HCT116 (cell line): ENCODE results near the gene DHX16. TPM values are rescaled to one million over a fixed set of nuclear protein-coding genes. Genes with fewer than 3 reads are reported as not detected.

ENCODE experiments used
- ATAC-seq: fragments of 200-7000 bp; cut with Tn5 transposase; 2 replicates; pipeline ENCODE4 v1.9.1; 2020; ENCODE audit warnings: mild to moderate bottlenecking, moderate library complexity
- BruUV-seq: library from RNA; stranded (reverse); fragments of 400-500 nt; replicated peaks from 2 replicates; lab custom pipeline; 2021; lab: Mats Ljungman, UMichigan
- CTCF ChIA-PET: fragments of 300-600 bp; sonication (Branson Sonifier 250); formaldehyde crosslinking; loops from one replicate; lab custom pipeline; 2021; ENCODE audit warnings: antibody characterized with exemption; lab: Charles Lee
- POLR2A ChIA-PET: fragments of 300-600, 350-600 bp; sonication (Branson Sonifier 250); formaldehyde crosslinking; loops from one replicate; lab custom pipeline; 2021; ENCODE audit warnings: antibody characterized with exemption; lab: Charles Lee
- RAD21 ChIA-PET, 2 experiments: fragments of 300-600 bp; sonication (Branson Sonifier 250); formaldehyde crosslinking; loops; one replicate each; lab custom pipeline; 2023; ENCODE audit warnings: low total read pairs in 2 of 2; ENCODE audit not compliant: uncharacterized antibody in 2 of 2, unreplicated experiment in 2 of 2, low non-redundant PET in 1 of 2; lab: Charles Lee
- DNase-seq: peaks from one replicate; pipeline ENCODE4 v3.0.0-alpha.2; 2010; ENCODE audit warnings: low read depth, low spot score
- H2AFZ ChIP-seq: fragments of 200-600 bp; shearing (Covaris generic), sonication (generic); 2 replicates; pipeline ENCODE4 v1.6.1; 2017; ENCODE audit warnings: low read depth, mixed run types, mixed read lengths, antibody characterized with exemption, low read length; ENCODE audit not compliant: poor library complexity, severe bottlenecking
- H3K27ac ChIP-seq: 2 replicates; pipeline ENCODE4 v1.5.1; 2012; ENCODE audit warnings: low read depth, low read length
- H3K27me3 ChIP-seq: fragments of 200-600 bp; sonication (generic); 2 replicates; pipeline ENCODE4 v1.6.1; 2016; ENCODE audit warnings: mixed run types, low read length, mixed read lengths; ENCODE audit not compliant: insufficient read depth
- H3K36me3 ChIP-seq, 2 experiments: fragments of 200-500 bp in 1 of 2; fragments of 200-600 bp in 1 of 2; sonication (Bioruptor generic) in 1 of 2; sonication (generic) in 1 of 2; 2 replicates each; pipeline versions ENCODE4 v1.5.1 to v1.6.1; 2014 to 2016; ENCODE audit warnings: low read length in 2 of 2, inconsistent platforms in 1 of 2, mixed read lengths in 1 of 2, mixed run types in 1 of 2; ENCODE audit not compliant: insufficient read depth in 2 of 2, control insufficient read depth in 1 of 2
- H3K4me1 ChIP-seq, 2 experiments: fragments of 200-600 bp in 1 of 2; sonication (generic) in 1 of 2; 2 replicates each; pipeline versions ENCODE4 v1.5.1 to v1.6.1; 2012 to 2017; ENCODE audit warnings: low read length in 2 of 2, inconsistent platforms in 1 of 2, mild to moderate bottlenecking in 1 of 2, mixed read lengths in 1 of 2, mixed run types in 1 of 2, moderate library complexity in 1 of 2; ENCODE audit not compliant: insufficient read depth in 2 of 2, control insufficient read depth in 1 of 2
- H3K4me2 ChIP-seq: fragments of 200-600 bp; sonication (generic); 2 replicates; pipeline ENCODE4 v1.6.1; 2017; ENCODE audit warnings: mixed run types, low read length, mixed read lengths
- H3K4me3 ChIP-seq, 2 experiments: fragments of 200-600 bp in 1 of 2; sonication (generic) in 1 of 2; replicated peaks in 1 of 2; 2 replicates each; pipeline ENCODE4 v1.5.1; 2011 to 2016; ENCODE audit warnings: low read length in 2 of 2, control low read depth in 1 of 2, low read depth in 1 of 2, mild to moderate bottlenecking in 1 of 2, mixed read lengths in 1 of 2, mixed run types in 1 of 2
- H3K79me2 ChIP-seq: fragments of 200-600 bp; sonication (generic); 2 replicates; pipeline ENCODE4 v1.6.1; 2017; ENCODE audit warnings: mild to moderate bottlenecking, mixed run types, low read length, moderate library complexity, mixed read lengths; ENCODE audit not compliant: insufficient read depth
- H3K9ac ChIP-seq: fragments of 200-600 bp; sonication (generic); 2 replicates; pipeline ENCODE4 v1.6.1; 2016; ENCODE audit warnings: low read length, mixed read lengths
- H3K9me2 ChIP-seq: fragments of 200-600 bp; sonication (generic), shearing (Covaris generic); 2 replicates; pipeline ENCODE4 v1.6.1; 2017; ENCODE audit warnings: mixed run types, mild to moderate bottlenecking, moderate library complexity; ENCODE audit not compliant: insufficient read depth
- H3K9me3 ChIP-seq, 2 experiments: fragments of 200-500 bp in 1 of 2; fragments of 200-600 bp in 1 of 2; sonication (Bioruptor generic) in 1 of 2; sonication (generic) in 1 of 2; 2 replicates each; pipeline ENCODE4 v1.6.1; 2014 to 2017; ENCODE audit warnings: low read length in 2 of 2, mixed read lengths in 2 of 2, inconsistent platforms in 1 of 2, low read depth in 1 of 2, mild to moderate bottlenecking in 1 of 2, mixed run types in 1 of 2, moderate library complexity in 1 of 2; ENCODE audit not compliant: control insufficient read depth in 1 of 2, insufficient read depth in 1 of 2
- H4K20me1 ChIP-seq: fragments of 200-600 bp; sonication (generic), shearing (Covaris generic); 2 replicates; pipeline ENCODE4 v1.6.1; 2017; ENCODE audit warnings: mixed run types, mild to moderate bottlenecking, moderate library complexity; ENCODE audit not compliant: insufficient read depth
- EZH2 ChIP-seq: fragments of 200-600 bp; sonication (generic); IDR thresholded peaks from 2 replicates; pipeline ENCODE4 v1.6.1; 2017; ENCODE audit warnings: antibody characterized with exemption, mixed run types
- EZH2phosphoT487 ChIP-seq: fragments of 200-600 bp; IDR thresholded peaks from 2 replicates; pipeline ENCODE4 v1.6.1; 2018; ENCODE audit warnings: antibody characterized with exemption, borderline replicate concordance
- JUND ChIP-seq: IDR thresholded peaks from 2 replicates; pipeline ENCODE4 v1.6.1; 2012
- POLR2A ChIP-seq: IDR thresholded peaks from 2 replicates; pipeline ENCODE4 v1.7.0; 2011; ENCODE audit warnings: borderline replicate concordance; ENCODE audit not compliant: insufficient read depth, insufficient read length; ENCODE audit errors: extremely low read depth
- POLR2AphosphoS5 ChIP-seq: IDR thresholded peaks from 2 replicates; pipeline ENCODE4 v1.6.1; 2011; ENCODE audit warnings: mild to moderate bottlenecking, low read depth, low read length, moderate library complexity
- SIN3A ChIP-seq: IDR thresholded peaks from 2 replicates; pipeline ENCODE4 v1.6.1; 2012; ENCODE audit warnings: low read depth
- YY1 ChIP-seq: IDR thresholded peaks from 2 replicates; pipeline ENCODE4 v1.6.1; 2011; ENCODE audit warnings: low read length, low read depth, moderate library complexity, mild to moderate bottlenecking; ENCODE audit not compliant: insufficient replicate concordance; ENCODE audit errors: extremely low read depth
- intact Hi-C: fragments of 100-400 bp; cut with micrococcal nuclease; formaldehyde crosslinking; loops from 2 replicates; pipeline ENCODE4 v1.10.0; 2022
- total RNA-seq: library from RNA; stranded (reverse); gene quantifications from one replicate; pipeline ENCODE4 v1.2.1, GENCODE V29; 2021; ENCODE audit not compliant: unreplicated experiment
- TF ChIP-seq, protein P1 (sequence below): IDR thresholded peaks from 2 replicates; pipeline ENCODE4 v1.6.1; 2011; ENCODE audit warnings: mild to moderate bottlenecking, low read length, moderate library complexity; ENCODE audit not compliant: insufficient replicate concordance; ENCODE audit errors: extremely low read depth

Gene DHX16
- total RNA-seq, 1 experiment from 2014 or later, result 46.0 TPM

DNA sequence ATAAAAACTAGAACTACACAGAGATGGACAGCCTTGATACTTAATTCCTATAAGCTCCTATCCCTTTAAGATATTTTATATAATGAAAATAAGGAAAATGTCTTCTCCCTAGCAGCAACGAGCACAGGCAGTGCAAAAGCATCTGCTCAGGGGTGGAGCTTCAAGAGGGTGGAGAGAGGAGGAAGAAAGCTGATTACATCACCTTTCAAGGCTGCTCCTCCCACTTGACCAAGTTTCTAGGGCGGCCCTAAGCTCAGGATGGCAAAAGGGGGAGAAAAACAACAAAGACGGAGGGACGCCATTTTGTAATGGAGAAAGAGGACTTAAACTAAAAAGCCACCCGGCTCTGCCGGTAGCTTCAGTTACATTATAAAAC, 58.0 kb downstream of the DHX16 start:
- peak; percentile 61 for ATAC-seq

DNA sequence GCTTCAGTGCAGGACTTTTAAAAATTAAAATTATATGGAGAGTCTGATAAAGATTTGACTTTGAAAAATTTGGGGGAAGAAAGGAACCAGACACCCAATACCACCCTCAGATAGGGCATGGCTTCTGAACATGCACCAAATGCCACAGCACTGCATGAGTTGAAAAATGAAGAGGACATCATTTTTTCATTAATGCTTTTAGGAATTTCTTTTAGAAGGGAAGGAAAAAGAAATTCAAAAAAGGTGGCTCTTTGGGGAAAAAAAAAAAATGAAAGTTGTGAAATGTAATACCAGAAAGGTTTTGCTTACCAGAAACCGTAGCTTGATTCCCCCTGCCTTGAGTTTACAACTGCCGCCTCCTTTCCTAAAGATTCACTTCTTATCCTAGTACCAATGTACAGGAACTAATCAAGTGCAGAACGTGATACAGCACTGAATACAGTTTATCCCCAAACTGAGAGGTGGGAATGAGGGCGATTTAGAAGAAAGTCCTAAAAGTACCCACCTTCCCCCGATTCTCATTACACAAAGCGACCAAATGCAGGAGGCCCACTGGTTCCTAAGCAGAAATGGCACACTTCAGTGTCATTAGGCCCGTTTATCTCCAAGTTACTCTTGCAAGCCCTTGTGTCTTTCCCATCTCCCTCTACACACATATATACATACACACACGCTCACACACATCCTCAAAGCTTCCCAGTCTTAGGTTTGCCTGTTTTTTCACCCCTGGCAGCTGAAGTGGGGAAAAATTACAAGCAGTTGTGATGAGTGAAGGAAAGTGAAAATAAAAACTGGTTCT, 58.6 kb downstream of the DHX16 start:
- Histone ChIP-seq H3K36me3 (peaks cover 13 to 36% of the 10 kb centered on the region in 2 experiments), H3K4me1 (peaks cover 10 to 37% of the 10 kb centered on the region in 2 experiments), H3K79me2 (peaks cover 79% of the 10 kb centered on the region), H3K27me3 (no peaks in the 10 kb centered on the region), H3K27ac (peak overlapping the region; percentile 87), H3K9me3 (no peaks in the 10 kb centered on the region), H3K9ac (peak overlapping the region; percentile 6; the same call in 1 of the 2 replicates), H4K20me1 (no peaks in the 10 kb centered on the region; the same call in 1 of the 2 replicates), H3K4me2 (peak overlapping the region; percentile 87; the same call in 1 of the 2 replicates), H2AFZ (no peak overlapping the region), H3K4me3 (peak overlapping the region in 1 of 2 experiments; percentile 15; a peak in 2 of 4 replicates), H3K9me2 (no peaks in the 10 kb centered on the region)
- TF ChIP-seq YY1 (no peak), JUND (no peak), EZH2phosphoT487 (no peak), SIN3A (no peak), EZH2 (no peak), POLR2A (no peak)
- TF ChIP-seq, protein P1, sequence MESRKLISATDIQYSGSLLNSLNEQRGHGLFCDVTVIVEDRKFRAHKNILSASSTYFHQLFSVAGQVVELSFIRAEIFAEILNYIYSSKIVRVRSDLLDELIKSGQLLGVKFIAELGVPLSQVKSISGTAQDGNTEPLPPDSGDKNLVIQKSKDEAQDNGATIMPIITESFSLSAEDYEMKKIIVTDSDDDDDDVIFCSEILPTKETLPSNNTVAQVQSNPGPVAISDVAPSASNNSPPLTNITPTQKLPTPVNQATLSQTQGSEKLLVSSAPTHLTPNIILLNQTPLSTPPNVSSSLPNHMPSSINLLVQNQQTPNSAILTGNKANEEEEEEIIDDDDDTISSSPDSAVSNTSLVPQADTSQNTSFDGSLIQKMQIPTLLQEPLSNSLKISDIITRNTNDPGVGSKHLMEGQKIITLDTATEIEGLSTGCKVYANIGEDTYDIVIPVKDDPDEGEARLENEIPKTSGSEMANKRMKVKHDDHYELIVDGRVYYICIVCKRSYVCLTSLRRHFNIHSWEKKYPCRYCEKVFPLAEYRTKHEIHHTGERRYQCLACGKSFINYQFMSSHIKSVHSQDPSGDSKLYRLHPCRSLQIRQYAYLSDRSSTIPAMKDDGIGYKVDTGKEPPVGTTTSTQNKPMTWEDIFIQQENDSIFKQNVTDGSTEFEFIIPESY, result no peak
- CTCF ChIA-PET, result interaction anchor here (1.3 to 3.6 kb wide), 2 partner anchors 117 to 132 kb away, joined by 5 to 26 read pairs; no protein-coding TSS in a partner anchor
- RAD21 ChIA-PET, result interaction anchor here in 1 of 2 experiments (0.7 to 1.0 kb wide), 2 partner anchors 18 to 117 kb away, joined by 3 read pairs; no protein-coding TSS in a partner anchor
- ATAC-seq (no peak), DNase-seq (no peak)
- POLR2A ChIA-PET, result interaction anchor here (0.7 to 3.5 kb wide), 24 partner anchors 9 to 473 kb away, joined by 3 to 17 read pairs (median 6); partner anchors contain the start of genes ABCF1, ATAT1, GNL1 and MDC1
- intact Hi-C loops, result loop anchor here (5.0 to 10.0 kb wide), 2 partner anchors 132 to 201 kb away; no protein-coding TSS in a partner anchor
- no TSS peak for BruUV-seq

More for the DNA sequence above, 58.0 kb downstream of the DHX16 start:
- no TSS peak for BruUV-seq
- CTCF ChIA-PET, result interaction anchor here (1.3 to 3.6 kb wide), 3 partner anchors 58 to 132 kb away, joined by 4 to 26 read pairs (median 5); partner anchors contain the start of gene DHX16
- peak overlapping the region; percentile 98 for H3K9ac ChIP-seq
- RAD21 ChIA-PET, result interaction anchor here (0.5 to 0.7 kb wide), 2 partner anchors 18 to 19 kb away, joined by 3 to 4 read pairs; no protein-coding TSS in a partner anchor
- peaks cover 13 to 40% of the 10 kb centered on the region in 2 experiments for H3K4me1 ChIP-seq
- no peaks in the 10 kb centered on the region for H3K9me2 ChIP-seq
- peaks cover 13 to 36% of the 10 kb centered on the region in 2 experiments for H3K36me3 ChIP-seq
- no peaks in the 10 kb centered on the region; the same call in 1 of the 2 replicates for H4K20me1 ChIP-seq
- intact Hi-C loops, result loop anchor here (5.0 to 10.0 kb wide), 2 partner anchors 133 to 200 kb away; no protein-coding TSS in a partner anchor
- peak overlapping the region; percentile 87 for H3K27ac ChIP-seq
- no peak overlapping the region for H2AFZ ChIP-seq
- H3K4me2 ChIP-seq, result peak overlapping the region; percentile 87
- H3K27me3 ChIP-seq, result no peaks in the 10 kb centered on the region
- H3K4me3 ChIP-seq, result peak overlapping the region; percentile 92 to 94
- H3K79me2 ChIP-seq, result peaks cover 79% of the 10 kb centered on the region
- TF ChIP-seq YY1 (peak; percentile 92), POLR2A (peak; percentile 16), POLR2AphosphoS5 (no peak; the same call in 1 of the 2 replicates)
- TF ChIP-seq, all 23 proteins: peak for 2
- POLR2A ChIA-PET, result interaction anchor here (0.7 to 3.5 kb wide), 23 partner anchors 10 to 473 kb away, joined by 3 to 17 read pairs (median 6); partner anchors contain the start of genes ABCF1, ATAT1, GNL1 and MDC1
- H3K9me3 ChIP-seq, result no peaks in the 10 kb centered on the region
- DNase-seq, result peak; percentile 93
